SK-N-SH (cell line): ENCODE results near the gene AXIN1. TPM values are rescaled to one million over a fixed set of nuclear protein-coding genes. Genes with fewer than 3 reads are reported as not detected.

ENCODE experiments used
- CTCF ChIA-PET: fragments of 300-600, 350-600 bp; formaldehyde crosslinking; extraction: SDS; loops from one replicate; lab custom pipeline; 2021; lab: Yijun Ruan, JAX
- POLR2A ChIA-PET: fragments of 350-600 bp; sonication (Branson Sonifier 250); formaldehyde crosslinking; extraction: SDS; loops from one replicate; lab custom pipeline; 2020; ENCODE audit warnings: antibody characterized with exemption, inconsistent platforms; lab: Yijun Ruan, JAX
- DNase-seq: peaks from one replicate; pipeline ENCODE4 v3.0.0; 2012
- H2AFZ ChIP-seq: fragments of 200-600 bp; sonication (generic); 2 replicates; pipeline ENCODE4 v1.8.1; 2016; ENCODE audit warnings: antibody characterized with exemption, mild to moderate bottlenecking, low read depth
- H3F3A ChIP-seq: fragments of 200-600 bp; sonication (generic); replicated peaks from 2 replicates; pipeline ENCODE3; 2016; ENCODE audit warnings: antibody characterized with exemption, mild to moderate bottlenecking; ENCODE audit not compliant: insufficient read depth
- H3K27ac ChIP-seq, 2 experiments: fragments of 200-500 bp in 1 of 2; fragments of 200-600 bp in 1 of 2; sonication (Bioruptor generic) in 1 of 2; sonication (generic), shearing (Covaris generic) in 1 of 2; 2 replicates each; pipeline versions ENCODE4 v1.5.1 to v1.6.1; 2014 to 2016; ENCODE audit warnings: low read depth in 2 of 2, inconsistent platforms in 1 of 2, low read length in 1 of 2, mild to moderate bottlenecking in 1 of 2, mixed read lengths in 1 of 2
- H3K27me3 ChIP-seq: fragments of 200-600 bp; sonication (generic), shearing (Covaris generic); 2 replicates; pipeline ENCODE4 v1.6.1; 2016; ENCODE audit warnings: mixed run types; ENCODE audit not compliant: insufficient read depth
- H3K36me3 ChIP-seq, 2 experiments: fragments of 200-500 bp in 1 of 2; fragments of 200-600 bp in 1 of 2; sonication (Bioruptor generic) in 1 of 2; sonication (generic) in 1 of 2; replicated peaks in 1 of 2; 2 replicates each; pipeline versions ENCODE3 to v1.5.1; 2014 to 2016; ENCODE audit warnings: low read length in 1 of 2, mild to moderate bottlenecking in 1 of 2; ENCODE audit not compliant: insufficient read depth in 2 of 2, control insufficient read depth in 1 of 2
- H3K4me1 ChIP-seq, 2 experiments: fragments of 200-500 bp in 1 of 2; fragments of 200-600 bp in 1 of 2; sonication (Bioruptor generic) in 1 of 2; sonication (generic), shearing (Covaris generic) in 1 of 2; 2 replicates each; pipeline versions ENCODE4 v1.5.1 to v1.6.1; 2014 to 2016; ENCODE audit warnings: low read depth in 1 of 2, low read length in 1 of 2, mixed run types in 1 of 2; ENCODE audit not compliant: insufficient read depth in 2 of 2, control insufficient read depth in 1 of 2
- H3K4me2 ChIP-seq: fragments of 200-600 bp; sonication (generic), shearing (Covaris generic); 2 replicates; pipeline ENCODE4 v1.6.1; 2017; ENCODE audit warnings: mixed run types
- H3K4me3 ChIP-seq, 2 experiments: fragments of 200-500 bp in 1 of 2; fragments of 200-600 bp in 1 of 2; sonication (Bioruptor generic) in 1 of 2; sonication (generic), shearing (Covaris generic) in 1 of 2; 2 replicates each; pipeline versions ENCODE4 v1.5.1 to v1.8.1; 2014 to 2016; ENCODE audit warnings: low read depth in 2 of 2, inconsistent platforms in 1 of 2, low read length in 1 of 2, mild to moderate bottlenecking in 1 of 2, mixed read lengths in 1 of 2, moderate library complexity in 1 of 2
- H3K79me2 ChIP-seq: fragments of 200-600 bp; sonication (generic); 2 replicates; pipeline ENCODE4 v1.8.1; 2017; ENCODE audit warnings: mild to moderate bottlenecking; ENCODE audit not compliant: insufficient read depth
- H3K9ac ChIP-seq: fragments of 200-600 bp; sonication (generic); 2 replicates; pipeline ENCODE4 v1.6.1; 2017; ENCODE audit warnings: mixed run types
- H3K9me2 ChIP-seq: fragments of 200-600 bp; sonication (generic); 2 replicates; pipeline ENCODE4 v1.6.1; 2017; ENCODE audit warnings: mixed run types
- H3K9me3 ChIP-seq: fragments of 200-600 bp; sonication (generic); 2 replicates; pipeline ENCODE4 v1.6.1; 2017; ENCODE audit warnings: mixed run types, mild to moderate bottlenecking, moderate library complexity
- H4K20me1 ChIP-seq: fragments of 200-600 bp; sonication (generic); 2 replicates; pipeline ENCODE4 v1.6.1; 2017; ENCODE audit warnings: mild to moderate bottlenecking, mixed run types; ENCODE audit not compliant: insufficient read depth
- CHD2 ChIP-seq: fragments of 150-350 bp; IDR thresholded peaks from 2 replicates; pipeline ENCODE4 v1.6.1; 2018; ENCODE audit warnings: low read length; ENCODE audit not compliant: partially characterized antibody
- ELF1 ChIP-seq: IDR thresholded peaks from 2 replicates; pipeline ENCODE4 v1.4.0; 2012
- EP300 ChIP-seq, 2 experiments: IDR thresholded peaks; 2 replicates each; pipeline versions ENCODE4 v1.4.0 to v1.6.1; 2012; ENCODE audit warnings: borderline replicate concordance in 1 of 2, low read depth in 1 of 2, low read length in 1 of 2
- FOXJ3 ChIP-seq: sonication (generic); formaldehyde crosslinking; IDR thresholded peaks from 2 replicates; pipeline ENCODE4 v1.5.1; 2020; ENCODE audit warnings: mild to moderate bottlenecking, missing genetic modification reagents
- FOXM1 ChIP-seq: IDR thresholded peaks from 2 replicates; pipeline ENCODE4 v1.4.0; 2012; ENCODE audit warnings: low read depth, mild to moderate bottlenecking
- GABPA ChIP-seq: IDR thresholded peaks from 2 replicates; pipeline ENCODE4 v1.4.0; 2012; ENCODE audit warnings: low read depth, mild to moderate bottlenecking
- GATA2 ChIP-seq: sonication (generic); formaldehyde crosslinking; IDR thresholded peaks from 2 replicates; pipeline ENCODE4 v1.5.0; 2020; ENCODE audit warnings: mild to moderate bottlenecking, missing genetic modification reagents
- MEF2A ChIP-seq: IDR thresholded peaks from 2 replicates; pipeline ENCODE4 v1.4.0; 2012; ENCODE audit warnings: low read depth, borderline replicate concordance
- NRF1 ChIP-seq: IDR thresholded peaks from 2 replicates; pipeline ENCODE4 v1.6.1; 2012; ENCODE audit warnings: low read depth, mild to moderate bottlenecking, low read length
- POLR2AphosphoS5 ChIP-seq: IDR thresholded peaks from 2 replicates; pipeline ENCODE4 v1.6.1; 2012; ENCODE audit warnings: low read depth, low read length
- RCOR1 ChIP-seq: fragments of 150-350 bp; IDR thresholded peaks from 2 replicates; pipeline ENCODE4 v1.6.1; 2017; ENCODE audit warnings: antibody characterized with exemption, low read length
- REST ChIP-seq: IDR thresholded peaks from 2 replicates; pipeline ENCODE4 v1.6.1; 2012; ENCODE audit warnings: mild to moderate bottlenecking, low read depth, low read length, moderate library complexity
- SIN3A ChIP-seq: IDR thresholded peaks from 2 replicates; pipeline ENCODE4 v1.6.1; 2012; ENCODE audit warnings: low read depth, mild to moderate bottlenecking, low read length, moderate library complexity, borderline replicate concordance
- SMC3 ChIP-seq: IDR thresholded peaks from 2 replicates; pipeline ENCODE4 v1.6.1; 2012; ENCODE audit warnings: low read depth, low read length, improper control_type of control experiment
- TAF1 ChIP-seq: IDR thresholded peaks from 2 replicates; pipeline ENCODE4 v1.6.1; 2012; ENCODE audit warnings: low read depth, mild to moderate bottlenecking, low read length, moderate library complexity, borderline replicate concordance
- YY1 ChIP-seq: IDR thresholded peaks from 2 replicates; pipeline ENCODE4 v1.4.0; 2012; ENCODE audit warnings: low read depth, mild to moderate bottlenecking
- WGBS: methylation state at CpG from one replicate; pipeline ENCODE4 v1.1.6; 2017; ENCODE audit warnings: low lambda C conversion rate; 5-methylcytosine and 5-hydroxymethylcytosine counted together
- polyA plus RNA-seq, 3 experiments: library from polyadenylated mRNA; depleted of rRNA; stranded (reverse); fragments of >200 nt; gene quantifications; 2 replicates each; pipeline ENCODE4 v1.2.3, GENCODE V29; 2012
- TF ChIP-seq, protein P1 (sequence below): fragments of 150-350 bp; IDR thresholded peaks from 2 replicates; pipeline ENCODE4 v1.6.1; 2017; ENCODE audit warnings: antibody characterized with exemption, low read length, low read depth, borderline replicate concordance
- TF ChIP-seq, protein P2 (sequence below): fragments of 150-350 bp; IDR thresholded peaks from 2 replicates; pipeline ENCODE4 v1.6.1; 2016; ENCODE audit warnings: mild to moderate bottlenecking, low read depth, low read length

Gene AXIN1
- polyA plus RNA-seq, 1 of the 3 experiments (the other 2 are of a cell fraction), result 19.9 TPM

GRCh38 chr16:283033-283805 lies 69.3 kb downstream of the AXIN1 start, which contains the start of gene PDIA2:
PDIA2 (plus strand) TSS chr16:283164; CDS start chr16:283170, 6 bp downstream.
- CTCF ChIA-PET, result no interaction called here
- Histone ChIP-seq H3F3A (peaks cover 3% of the 10 kb centered on the region), H3K4me3 (no peak within 1 kb of the TSS), H3K27me3 (no peaks in the 10 kb centered on the region), H3K9me2 (no peaks in the 10 kb centered on the region), H2AFZ (no peak within 1 kb of the TSS), H3K4me2 (no peak within 1 kb of the TSS), H3K9me3 (no peaks in the 10 kb centered on the region), H3K9ac (no peak within 1 kb of the TSS), H4K20me1 (no peaks in the 10 kb centered on the region), H3K27ac (no peak within 1 kb of the TSS), H3K4me1 (peaks cover 0 to 3% of the 10 kb centered on the region in 2 experiments; a peak in 1 of 4 replicates), H3K79me2 (no peaks in the 10 kb centered on the region), H3K36me3 (peaks cover 0 to 11% of the 10 kb centered on the region in 2 experiments)
- no peak for TF ChIP-seq REST
- no peak for TF ChIP-seq NRF1
- TF ChIP-seq POLR2AphosphoS5, result no peak
- TF ChIP-seq EP300 (IDR thresholded peaks at IDR 0.05; ENCODE audit: borderline replicate concordance in 1 of 2, low read depth in 1 of 2, low read length in 1 of 2), result no peak
- TF ChIP-seq YY1, result no peak
- TF ChIP-seq FOXM1, result no peak
- no peak for TF ChIP-seq SIN3A
- no peak for TF ChIP-seq FOXJ3 (CRISPR knock-in tag)
- TF ChIP-seq GABPA, result no peak
- POLR2A ChIA-PET, result interaction anchor here (0.6 kb wide), 1 partner anchor 45 kb away, joined by 3 read pairs; no protein-coding TSS in a partner anchor
- no peak for DNase-seq
- 82% methylated on average over 9 of the region's 25 CpGs for WGBS

GRCh38 chr16:282491-282890 lies 70.0 kb downstream of the AXIN1 start:
- Histone ChIP-seq H3K4me3 (no peak overlapping the region), H3K27me3 (no peaks in the 10 kb centered on the region), H3K4me1 (peaks cover 0 to 3% of the 10 kb centered on the region in 2 experiments; a peak in 1 of 4 replicates), H4K20me1 (no peaks in the 10 kb centered on the region), H3K9me2 (no peaks in the 10 kb centered on the region), H3K27ac (no peak overlapping the region), H3K9ac (no peak overlapping the region), H3F3A (peaks cover 3% of the 10 kb centered on the region), H3K4me2 (no peak overlapping the region), H2AFZ (no peak overlapping the region), H3K79me2 (no peaks in the 10 kb centered on the region), H3K9me3 (no peaks in the 10 kb centered on the region), H3K36me3 (peaks cover 0 to 6% of the 10 kb centered on the region in 2 experiments)
- ChIA-PET CTCF (no interaction called here), POLR2A (no interaction called here)
- no peak for DNase-seq
- no peak for TF ChIP-seq FOXJ3 (CRISPR knock-in tag)
- TF ChIP-seq, protein P1, sequence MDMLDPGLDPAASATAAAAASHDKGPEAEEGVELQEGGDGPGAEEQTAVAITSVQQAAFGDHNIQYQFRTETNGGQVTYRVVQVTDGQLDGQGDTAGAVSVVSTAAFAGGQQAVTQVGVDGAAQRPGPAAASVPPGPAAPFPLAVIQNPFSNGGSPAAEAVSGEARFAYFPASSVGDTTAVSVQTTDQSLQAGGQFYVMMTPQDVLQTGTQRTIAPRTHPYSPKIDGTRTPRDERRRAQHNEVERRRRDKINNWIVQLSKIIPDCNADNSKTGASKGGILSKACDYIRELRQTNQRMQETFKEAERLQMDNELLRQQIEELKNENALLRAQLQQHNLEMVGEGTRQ, result no peak
- TF ChIP-seq, protein P2, sequence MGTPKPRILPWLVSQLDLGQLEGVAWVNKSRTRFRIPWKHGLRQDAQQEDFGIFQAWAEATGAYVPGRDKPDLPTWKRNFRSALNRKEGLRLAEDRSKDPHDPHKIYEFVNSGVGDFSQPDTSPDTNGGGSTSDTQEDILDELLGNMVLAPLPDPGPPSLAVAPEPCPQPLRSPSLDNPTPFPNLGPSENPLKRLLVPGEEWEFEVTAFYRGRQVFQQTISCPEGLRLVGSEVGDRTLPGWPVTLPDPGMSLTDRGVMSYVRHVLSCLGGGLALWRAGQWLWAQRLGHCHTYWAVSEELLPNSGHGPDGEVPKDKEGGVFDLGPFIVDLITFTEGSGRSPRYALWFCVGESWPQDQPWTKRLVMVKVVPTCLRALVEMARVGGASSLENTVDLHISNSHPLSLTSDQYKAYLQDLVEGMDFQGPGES, result no peak
- no peak for TF ChIP-seq ELF1
- TF ChIP-seq GATA2 (CRISPR knock-in tag), result no peak
- TF ChIP-seq POLR2AphosphoS5, result no peak
- TF ChIP-seq TAF1, result no peak
- no peak for TF ChIP-seq MEF2A
- no peak for TF ChIP-seq GABPA
- TF ChIP-seq RCOR1, result no peak
- TF ChIP-seq SMC3, result no peak
- no peak for TF ChIP-seq CHD2
- no peak for TF ChIP-seq SIN3A
- 96% methylated on average over 17 of the region's 22 CpGs for WGBS
